ENCODE measurements around the gene APOL3. TPM values are rescaled to one million over a fixed set of nuclear protein-coding genes. Genes with fewer than 3 reads are reported as not detected.
"Not testable (repeated sequence)": the region's sequence is repeated elsewhere in the genome, so short reads cannot be mapped to it uniquely, and the experiment has no call there.

The APOL3 gene
- total RNA-seq, 1 donor from 2014 or later: 52.4 TPM

DNA sequence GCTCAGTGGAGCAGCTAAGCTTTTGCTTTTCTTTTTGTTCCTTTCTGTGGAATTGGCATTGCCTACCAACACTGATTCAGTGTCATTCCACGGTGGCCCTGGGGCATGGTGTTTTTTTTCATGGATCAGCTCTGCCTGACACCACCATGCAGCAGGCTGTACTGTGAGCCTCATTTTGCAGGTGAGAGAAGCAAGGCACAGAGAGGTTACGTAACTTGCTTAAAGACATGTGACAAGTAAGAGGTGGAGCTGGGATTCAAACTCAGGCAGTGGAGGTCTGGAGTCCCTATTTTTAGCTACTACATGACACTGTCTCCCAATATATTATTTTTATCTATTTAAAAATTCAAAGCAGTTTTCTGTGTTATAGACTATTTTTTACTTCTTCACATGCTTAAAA is 44.4 kb downstream of the APOL3 start:
- intact Hi-C loops (cut with micrococcal nuclease): no loop called here
- H3K27me3 Mint-ChIP-seq (ENCODE audit: insufficient read depth): no peaks in the 10 kb centered on the region

DNA sequence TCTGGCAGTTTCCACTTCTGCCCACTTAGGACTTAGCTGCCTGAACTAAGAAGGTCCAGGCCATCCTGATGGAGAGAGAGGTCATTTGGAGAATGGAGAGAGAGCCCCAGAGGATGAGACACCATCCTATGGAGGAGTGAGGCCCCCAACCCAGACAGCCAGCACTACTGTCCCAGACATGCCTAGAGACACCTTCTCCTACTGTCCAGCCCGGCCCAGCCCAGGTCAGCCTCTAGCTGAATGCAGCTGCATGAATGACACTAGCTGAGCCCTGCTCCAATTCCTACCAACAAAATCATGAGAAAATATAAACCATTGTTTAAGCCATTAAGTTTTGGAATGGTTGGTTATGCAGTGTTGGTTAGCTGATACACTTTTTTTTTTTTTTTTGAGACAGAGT is 47.4 kb downstream of the APOL3 start:
- Mint-ChIP-seq H3K4me1 (ENCODE audit: low read depth) (no peaks in the 10 kb centered on the region), H3K9me3 (no peaks in the 10 kb centered on the region)
- DNase-seq (ENCODE audit: low spot score): no peak

More for the DNA sequence above, 44.4 kb downstream of the APOL3 start:
- H3K36me3 Mint-ChIP-seq (ENCODE audit: low read depth): no peaks in the 10 kb centered on the region
- H3K4me3 Mint-ChIP-seq: no peak overlapping the region
- H3K27ac Mint-ChIP-seq: no peak overlapping the region
- DNase-seq (ENCODE audit: low spot score): no peak
- no peaks in the 10 kb centered on the region for H3K9me3 Mint-ChIP-seq
- no peaks in the 10 kb centered on the region for H3K4me1 Mint-ChIP-seq (ENCODE audit: low read depth)

DNA sequence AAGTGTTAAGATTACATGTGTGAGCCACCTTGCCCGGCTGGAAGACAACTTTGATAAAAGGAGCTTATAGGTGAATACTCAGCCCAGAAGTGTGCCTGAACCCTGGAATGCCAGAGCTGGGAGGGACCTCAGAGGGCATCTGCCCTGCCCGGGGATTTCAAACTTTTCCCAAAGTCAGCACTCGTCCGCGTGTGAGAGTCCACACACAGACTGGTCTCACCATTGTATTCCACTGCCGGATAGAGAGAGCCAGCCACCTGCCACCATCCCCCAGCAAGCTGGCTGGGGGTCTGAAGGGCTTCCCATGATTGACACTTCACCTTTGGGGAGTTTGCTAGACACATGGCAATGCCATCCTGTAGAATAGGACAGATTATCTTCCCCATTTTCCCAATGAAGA is 49.2 kb downstream of the APOL3 start:
- no peak overlapping the region for H3K4me3 Mint-ChIP-seq
- no peaks in the 10 kb centered on the region for H3K36me3 Mint-ChIP-seq (ENCODE audit: low read depth)
- DNase-seq (ENCODE audit: low spot score): no peak
- no peaks in the 10 kb centered on the region for H3K4me1 Mint-ChIP-seq (ENCODE audit: low read depth)
- intact Hi-C loops (cut with micrococcal nuclease): no loop called here
- peaks cover 3% of the 10 kb centered on the region for H3K27me3 Mint-ChIP-seq (ENCODE audit: insufficient read depth)
- H3K27ac Mint-ChIP-seq: no peak overlapping the region
- no peaks in the 10 kb centered on the region for H3K9me3 Mint-ChIP-seq

More for the DNA sequence above, 47.4 kb downstream of the APOL3 start:
- Mint-ChIP-seq H3K27ac (no peak overlapping the region), H3K27me3 (ENCODE audit: insufficient read depth) (peaks cover 3% of the 10 kb centered on the region), H3K36me3 (ENCODE audit: low read depth) (no peaks in the 10 kb centered on the region), H3K4me3 (no peak overlapping the region)
- intact Hi-C loops (cut with micrococcal nuclease): no loop called here

DNA sequence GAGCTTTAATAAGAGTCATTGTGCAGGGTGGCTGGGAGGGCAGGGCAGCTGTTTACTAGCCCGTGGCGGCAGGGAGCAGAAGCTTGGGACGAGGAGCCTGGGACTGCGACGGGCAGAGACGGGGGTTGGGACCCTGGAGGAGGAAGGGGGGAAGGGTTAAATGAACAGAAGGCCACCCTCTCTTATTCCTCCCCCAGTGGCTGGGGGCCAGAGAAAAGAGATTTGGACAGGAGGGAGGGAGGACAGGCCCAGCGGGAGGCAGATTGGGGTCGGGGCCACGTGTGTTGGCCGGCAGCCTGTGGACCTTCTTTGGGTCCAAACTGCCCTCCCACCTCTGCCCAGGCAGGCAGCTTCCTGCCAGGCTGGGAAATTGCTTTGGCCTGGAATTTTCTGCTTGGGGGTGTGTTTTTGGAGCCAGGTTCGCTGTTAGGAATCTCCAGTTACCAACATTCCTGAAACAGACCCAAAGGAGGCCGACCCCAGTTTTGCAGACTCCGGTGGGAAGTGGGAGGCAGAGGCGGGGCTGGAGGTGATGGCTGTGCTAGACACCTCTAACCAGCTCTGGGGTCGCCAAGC is 50.2 kb downstream of the APOL3 start:
- Mint-ChIP-seq H3K27ac (no peak overlapping the region), H3K36me3 (ENCODE audit: low read depth) (no peaks in the 10 kb centered on the region), H3K4me1 (ENCODE audit: low read depth) (peaks cover 6% of the 10 kb centered on the region), H3K27me3 (ENCODE audit: insufficient read depth) (peaks cover 10% of the 10 kb centered on the region), H3K4me3 (no peak overlapping the region), H3K9me3 (no peaks in the 10 kb centered on the region)
- DNase-seq (ENCODE audit: low spot score): no peak
- intact Hi-C loops (cut with micrococcal nuclease): no loop called here

DNA sequence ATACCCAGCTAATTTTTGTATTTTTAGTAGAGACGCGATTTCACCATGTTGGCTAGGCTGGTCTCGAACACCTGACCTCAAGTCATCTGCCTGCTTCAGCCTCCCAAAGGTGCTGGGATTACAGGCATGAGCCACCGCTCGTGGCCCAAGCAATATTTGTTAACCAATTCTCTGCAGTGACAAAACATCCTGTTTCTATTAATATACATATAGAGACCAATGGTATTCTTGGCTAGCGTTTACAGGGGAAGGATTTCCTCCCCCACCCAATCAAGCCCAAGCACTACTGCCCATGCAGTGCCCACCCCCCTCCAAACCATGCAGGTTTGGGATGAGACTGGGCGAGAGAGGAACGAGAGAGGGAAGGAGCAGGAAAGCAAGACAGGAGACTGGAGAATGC is 53.1 kb downstream of the APOL3 start:
- intact Hi-C loops (cut with micrococcal nuclease): no loop called here
- peaks cover 10% of the 10 kb centered on the region for H3K27me3 Mint-ChIP-seq (ENCODE audit: insufficient read depth)
- H3K9me3 Mint-ChIP-seq: no peaks in the 10 kb centered on the region
- H3K4me1 Mint-ChIP-seq (ENCODE audit: low read depth): peaks cover 6% of the 10 kb centered on the region
- H3K36me3 Mint-ChIP-seq (ENCODE audit: low read depth): no peaks in the 10 kb centered on the region
- no peak overlapping the region for H3K27ac Mint-ChIP-seq
- H3K4me3 Mint-ChIP-seq: no peak overlapping the region
- DNase-seq (ENCODE audit: low spot score): no peak

DNA sequence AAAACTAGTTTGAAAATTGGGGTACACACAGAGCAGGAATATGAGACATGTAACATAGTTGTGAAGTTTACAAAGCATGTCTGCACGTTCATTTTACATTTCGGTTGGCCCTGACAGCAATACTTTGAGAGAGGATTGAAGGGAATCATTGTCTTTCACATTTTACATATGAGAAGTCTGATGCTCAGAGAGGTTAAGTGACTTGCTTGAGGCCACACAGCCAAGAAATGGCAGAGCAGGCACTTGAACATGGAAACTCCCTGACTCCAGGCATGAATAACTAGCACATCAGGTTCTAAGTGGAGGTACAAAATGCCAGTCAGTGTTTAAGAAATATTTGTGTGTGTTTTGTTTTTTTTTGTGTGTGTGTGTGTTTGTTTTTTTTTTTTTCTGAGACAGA is 53.6 kb downstream of the APOL3 start:
- Mint-ChIP-seq H3K4me3 (no peak overlapping the region), H3K9me3 (no peaks in the 10 kb centered on the region), H3K36me3 (ENCODE audit: low read depth) (no peaks in the 10 kb centered on the region), H3K27ac (no peak overlapping the region), H3K27me3 (ENCODE audit: insufficient read depth) (peaks cover 10% of the 10 kb centered on the region), H3K4me1 (ENCODE audit: low read depth) (peaks cover 6% of the 10 kb centered on the region)
- intact Hi-C loops (cut with micrococcal nuclease): no loop called here
- DNase-seq (ENCODE audit: low spot score): no peak

DNA sequence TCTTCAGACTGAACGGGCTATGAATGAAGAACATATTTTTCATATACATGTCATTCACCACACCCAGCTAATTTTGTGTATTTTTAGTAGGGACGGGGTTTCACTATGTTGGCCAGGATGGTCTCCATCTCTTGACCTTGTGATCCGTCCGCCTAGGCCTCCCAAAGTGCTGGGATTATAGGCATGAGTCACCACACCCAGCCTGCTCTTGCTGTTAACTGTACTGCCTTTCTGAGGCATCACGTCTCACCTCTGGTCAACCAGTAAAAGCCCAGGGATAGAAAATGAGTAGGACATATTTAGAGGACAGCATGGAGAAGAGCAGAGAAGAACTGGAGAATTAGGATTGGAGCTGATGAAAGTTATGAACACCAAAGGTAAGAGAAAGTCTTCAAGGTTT is 55.6 kb downstream of the APOL3 start:
- no peak for DNase-seq (ENCODE audit: low spot score)
- Mint-ChIP-seq H3K4me1 (ENCODE audit: low read depth) (peaks cover 6% of the 10 kb centered on the region), H3K36me3 (ENCODE audit: low read depth) (no peaks in the 10 kb centered on the region), H3K27ac (no peak overlapping the region), H3K27me3 (ENCODE audit: insufficient read depth) (peaks cover 9% of the 10 kb centered on the region), H3K9me3 (no peaks in the 10 kb centered on the region), H3K4me3 (no peak overlapping the region)
- intact Hi-C loops (cut with micrococcal nuclease): no loop called here

DNA sequence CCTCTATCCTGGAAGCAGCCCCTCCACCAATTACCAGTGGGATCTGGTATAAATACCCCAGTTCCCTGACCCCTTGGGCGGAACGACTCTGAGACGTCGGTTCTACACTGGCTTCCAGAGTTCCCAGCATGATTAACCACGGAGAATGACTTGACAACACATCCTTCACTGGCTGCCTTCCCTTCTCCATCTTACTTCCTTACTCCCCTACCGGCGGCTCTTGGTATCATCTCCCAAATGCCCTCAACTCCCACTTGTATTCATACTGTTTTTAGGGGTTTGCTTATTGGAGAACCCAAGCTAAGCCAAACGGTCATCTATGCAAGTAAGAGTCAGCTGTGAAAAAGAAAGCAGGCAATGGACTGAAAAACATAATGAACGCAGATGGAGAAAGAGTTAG is 56.1 kb downstream of the APOL3 start:
- no peak for DNase-seq (ENCODE audit: low spot score)
- intact Hi-C loops (cut with micrococcal nuclease): no loop called here
- H3K4me3 Mint-ChIP-seq: no peak overlapping the region
- H3K36me3 Mint-ChIP-seq (ENCODE audit: low read depth): no peaks in the 10 kb centered on the region
- H3K27ac Mint-ChIP-seq: no peak overlapping the region
- H3K9me3 Mint-ChIP-seq: no peaks in the 10 kb centered on the region
- peaks cover 6% of the 10 kb centered on the region for H3K4me1 Mint-ChIP-seq (ENCODE audit: low read depth)
- H3K27me3 Mint-ChIP-seq (ENCODE audit: insufficient read depth): peaks cover 14% of the 10 kb centered on the region

DNA sequence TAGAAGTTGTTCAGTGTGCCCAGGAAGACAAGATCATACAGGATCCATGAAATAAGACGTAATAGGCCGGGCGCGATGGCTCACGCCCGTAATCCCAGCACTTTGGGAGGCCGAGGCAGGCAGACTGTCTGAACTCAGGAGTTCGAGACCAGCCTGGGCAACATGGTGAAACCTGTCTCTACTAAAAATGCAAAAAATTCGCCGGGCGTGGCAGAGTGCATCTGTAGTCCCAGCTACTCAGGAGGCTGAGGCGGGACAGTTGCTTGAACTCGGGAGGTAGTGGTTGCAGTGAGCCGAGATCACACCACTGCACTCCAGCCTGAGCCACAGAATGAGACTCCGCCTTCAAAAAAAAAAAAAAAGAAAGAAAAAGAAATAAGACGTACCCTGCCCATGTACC is 56.7 kb downstream of the APOL3 start:
- Mint-ChIP-seq H3K27me3 (ENCODE audit: insufficient read depth) (peaks cover 14% of the 10 kb centered on the region), H3K9me3 (no peaks in the 10 kb centered on the region), H3K36me3 (ENCODE audit: low read depth) (no peaks in the 10 kb centered on the region), H3K4me1 (ENCODE audit: low read depth) (peaks cover 6% of the 10 kb centered on the region), H3K27ac (no peak overlapping the region), H3K4me3 (no peak overlapping the region)
- intact Hi-C loops (cut with micrococcal nuclease): no loop called here
- no peak for DNase-seq (ENCODE audit: low spot score)

DNA sequence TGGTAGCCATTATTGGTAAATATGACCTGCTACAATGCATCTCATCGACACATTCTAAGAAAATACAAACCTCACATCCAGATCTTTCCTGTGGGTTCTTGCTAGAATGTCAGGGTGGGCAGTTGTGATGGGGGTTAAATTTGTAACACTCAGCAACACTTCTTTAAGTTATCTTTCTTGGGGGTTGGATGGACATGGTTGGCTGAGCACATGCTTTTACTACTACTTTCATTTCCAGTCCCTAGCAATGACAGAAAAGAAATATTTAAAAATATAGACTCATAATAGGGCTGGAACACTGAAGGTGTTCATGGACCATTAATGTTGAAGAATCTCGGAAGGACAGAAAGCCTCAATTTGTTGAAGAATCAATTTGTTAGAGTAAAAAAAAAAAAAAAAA is 57.6 kb downstream of the APOL3 start:
- no peak for DNase-seq (ENCODE audit: low spot score)
- Mint-ChIP-seq H3K4me3 (no peak overlapping the region), H3K27ac (no peak overlapping the region), H3K36me3 (ENCODE audit: low read depth) (no peaks in the 10 kb centered on the region), H3K27me3 (ENCODE audit: insufficient read depth) (peaks cover 14% of the 10 kb centered on the region), H3K4me1 (ENCODE audit: low read depth) (peaks cover 6% of the 10 kb centered on the region), H3K9me3 (no peaks in the 10 kb centered on the region)
- intact Hi-C loops (cut with micrococcal nuclease): no loop called here

DNA sequence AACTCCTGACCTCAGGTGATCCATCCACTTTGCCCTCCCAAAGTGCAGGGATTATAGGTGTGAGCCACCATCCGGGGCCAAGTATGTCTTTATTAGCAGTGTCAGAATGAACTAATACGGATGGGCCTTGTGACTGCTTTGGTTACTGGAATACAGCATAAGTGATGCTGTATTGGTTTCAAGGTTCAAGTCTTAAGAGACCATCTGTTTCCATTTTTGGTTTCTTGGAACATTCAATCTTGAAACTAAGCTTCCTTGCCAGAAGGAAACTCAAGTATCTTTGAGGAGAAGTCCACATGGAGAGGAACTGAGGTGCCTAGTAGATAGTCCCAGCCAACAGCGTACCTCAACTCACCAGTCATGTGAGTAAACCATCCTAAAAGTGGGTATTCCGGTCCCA is 58.8 kb downstream of the APOL3 start:
- no peaks in the 10 kb centered on the region for H3K9me3 Mint-ChIP-seq
- DNase-seq (ENCODE audit: low spot score): no peak
- intact Hi-C loops (cut with micrococcal nuclease): no loop called here

DNA sequence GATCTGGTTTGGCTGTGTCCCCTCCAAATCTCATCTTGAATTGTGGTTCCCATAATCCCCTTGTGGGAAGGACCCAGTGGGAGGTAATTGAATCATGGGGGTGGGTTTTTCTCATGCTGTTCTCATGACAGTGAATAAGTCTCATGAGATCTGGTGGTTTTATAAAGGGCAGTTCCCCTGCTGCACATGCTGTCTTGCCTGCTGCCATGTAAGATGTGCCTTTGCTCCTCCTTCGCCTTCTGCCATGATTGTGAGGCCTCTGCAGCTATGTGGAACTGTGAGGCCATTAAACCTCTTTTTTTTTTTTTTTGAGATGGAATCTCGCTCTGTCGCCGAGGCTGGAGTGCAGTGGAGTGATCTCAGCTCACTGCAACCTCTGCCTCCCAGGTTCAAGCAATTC is 59.6 kb downstream of the APOL3 start:
- H3K9me3 Mint-ChIP-seq; H3K36me3 Mint-ChIP-seq (ENCODE audit: low read depth); H3K4me3 Mint-ChIP-seq; intact Hi-C loops (cut with micrococcal nuclease); DNase-seq (ENCODE audit: low spot score); H3K27ac Mint-ChIP-seq; H3K4me1 Mint-ChIP-seq (ENCODE audit: low read depth): not testable (repeated sequence)
- H3K27me3 Mint-ChIP-seq (ENCODE audit: insufficient read depth): peaks cover 12% of the 10 kb centered on the region

More for the DNA sequence above, 58.8 kb downstream of the APOL3 start:
- no peak overlapping the region for H3K4me3 Mint-ChIP-seq
- peaks cover 14% of the 10 kb centered on the region for H3K27me3 Mint-ChIP-seq (ENCODE audit: insufficient read depth)
- H3K4me1 Mint-ChIP-seq (ENCODE audit: low read depth): peaks cover 6% of the 10 kb centered on the region
- H3K36me3 Mint-ChIP-seq (ENCODE audit: low read depth): no peaks in the 10 kb centered on the region
- H3K27ac Mint-ChIP-seq: no peak overlapping the region

DNA sequence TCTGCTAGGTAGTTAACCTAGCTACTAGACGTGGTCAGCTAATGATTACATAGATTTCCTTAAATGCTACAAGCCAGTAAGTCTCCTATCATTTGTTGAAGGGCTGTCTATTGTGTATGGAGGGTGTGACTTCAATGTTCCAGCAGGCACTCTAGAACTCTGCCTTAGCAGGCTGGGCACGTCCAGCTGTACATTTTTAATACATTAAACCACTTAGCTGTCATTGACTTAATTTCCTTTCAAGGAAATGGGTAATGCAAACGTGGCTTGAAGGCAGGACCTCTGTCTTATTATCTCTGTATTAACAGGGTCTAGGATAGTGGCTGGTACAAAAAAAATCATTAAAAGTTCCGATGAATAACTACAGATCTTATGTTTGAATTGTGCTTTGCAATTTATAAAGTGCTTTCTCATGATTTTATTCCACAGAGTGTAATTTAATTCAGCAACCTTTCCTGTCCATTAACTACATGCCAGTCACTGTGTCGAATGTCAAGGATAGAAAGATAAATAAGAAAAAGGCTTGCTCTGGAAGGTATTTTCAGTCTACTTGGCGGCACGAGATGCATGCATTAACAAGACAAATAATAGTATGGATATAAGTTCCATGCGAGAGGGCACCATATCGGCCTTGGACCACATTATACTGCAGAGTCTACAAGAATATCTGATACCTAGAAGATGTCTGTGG is 60.3 kb downstream of the APOL3 start:
- Mint-ChIP-seq H3K27me3 (ENCODE audit: insufficient read depth) (peaks cover 8% of the 10 kb centered on the region), H3K27ac (no peak overlapping the region), H3K4me1 (ENCODE audit: low read depth) (no peaks in the 10 kb centered on the region), H3K9me3 (no peaks in the 10 kb centered on the region), H3K36me3 (ENCODE audit: low read depth) (no peaks in the 10 kb centered on the region), H3K4me3 (no peak overlapping the region)
- intact Hi-C loops (cut with micrococcal nuclease): no loop called here
- DNase-seq (ENCODE audit: low spot score): no peak

DNA sequence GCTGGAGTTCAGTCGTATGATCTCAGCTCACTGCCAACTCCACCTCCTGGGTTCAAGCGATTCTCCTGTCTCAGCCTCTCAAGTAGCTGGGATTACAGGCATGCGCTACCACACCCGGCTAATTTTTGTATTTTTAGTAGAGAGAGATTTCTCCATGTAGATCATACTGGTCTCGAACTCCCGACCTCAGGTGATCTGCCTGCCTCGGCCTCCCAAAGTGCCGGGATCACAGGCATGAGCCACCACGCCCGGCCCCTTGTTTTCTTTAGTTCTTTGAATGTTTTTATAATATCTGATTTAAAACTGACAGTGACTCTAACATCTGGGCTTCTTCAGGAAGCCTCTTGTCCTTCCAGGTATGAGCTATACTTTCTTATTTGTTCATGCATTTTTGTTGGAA is 61.0 kb downstream of the APOL3 start:
- intact Hi-C loops (cut with micrococcal nuclease); H3K36me3 Mint-ChIP-seq (ENCODE audit: low read depth); H3K4me1 Mint-ChIP-seq (ENCODE audit: low read depth); H3K27me3 Mint-ChIP-seq (ENCODE audit: insufficient read depth); H3K4me3 Mint-ChIP-seq; H3K9me3 Mint-ChIP-seq; DNase-seq (ENCODE audit: low spot score); H3K27ac Mint-ChIP-seq: not testable (repeated sequence)

Measured in activated T-helper 1 cell treated with anti-CD3 and anti-CD28 coated beads, Interleukin-12 subunit alpha, Interleukin-12 subunit beta, Interleukin-2, Interleukin-4 antibody, amounts not matched to agents 30 ng/mL and 10 ng/mL and 1 ng/mL, durations not matched to agents 14 hours and 24 hours and 36 hours (primary cell).